ENCODE data around the gene ATP1A1. TPM values are rescaled to one million over a fixed set of nuclear protein-coding genes. Genes with fewer than 3 reads are reported as not detected.

The ATP1A1 gene
- total and polyA plus RNA-seq, 2 donors (not counting 1 experiment from before 2014, with no cell fraction given) = 141 to 230 TPM

DNA sequence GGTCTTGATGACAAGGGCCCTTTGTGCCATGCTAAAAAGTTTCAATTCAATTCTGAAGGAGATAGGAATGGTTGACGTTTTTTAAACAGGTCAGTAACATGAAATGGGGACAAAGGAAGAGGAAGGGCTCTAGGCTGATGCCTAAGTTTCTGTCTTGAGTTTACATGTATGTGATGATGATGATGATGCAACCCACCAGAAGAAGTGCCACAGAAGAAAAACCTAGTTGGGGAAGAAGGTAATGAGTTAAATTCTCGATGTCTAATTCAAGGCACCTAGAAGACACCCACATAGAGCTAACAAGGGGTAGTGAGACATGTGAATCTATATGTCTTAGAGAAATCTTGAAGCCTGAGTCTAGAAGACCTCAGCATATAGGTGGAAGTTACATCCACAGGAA lies 44.4 kb upstream of the ATP1A1 start:
- no peak overlapping the region for H3K27ac ChIP-seq (ENCODE audit: insufficient read depth, low read length)
- no peak overlapping the region for H3K4me3 ChIP-seq (replicated peaks in 1 of 4; ENCODE audit: control extremely low read depth in 1 of 4, insufficient read depth in 1 of 4, low read depth in 3 of 4, low read length in 4 of 4)
- TF ChIP-seq EZH2 (IDR thresholded peaks at IDR 0.05; ENCODE audit: low read length, missing control alignments) = no peak
- TF ChIP-seq, protein P1, sequence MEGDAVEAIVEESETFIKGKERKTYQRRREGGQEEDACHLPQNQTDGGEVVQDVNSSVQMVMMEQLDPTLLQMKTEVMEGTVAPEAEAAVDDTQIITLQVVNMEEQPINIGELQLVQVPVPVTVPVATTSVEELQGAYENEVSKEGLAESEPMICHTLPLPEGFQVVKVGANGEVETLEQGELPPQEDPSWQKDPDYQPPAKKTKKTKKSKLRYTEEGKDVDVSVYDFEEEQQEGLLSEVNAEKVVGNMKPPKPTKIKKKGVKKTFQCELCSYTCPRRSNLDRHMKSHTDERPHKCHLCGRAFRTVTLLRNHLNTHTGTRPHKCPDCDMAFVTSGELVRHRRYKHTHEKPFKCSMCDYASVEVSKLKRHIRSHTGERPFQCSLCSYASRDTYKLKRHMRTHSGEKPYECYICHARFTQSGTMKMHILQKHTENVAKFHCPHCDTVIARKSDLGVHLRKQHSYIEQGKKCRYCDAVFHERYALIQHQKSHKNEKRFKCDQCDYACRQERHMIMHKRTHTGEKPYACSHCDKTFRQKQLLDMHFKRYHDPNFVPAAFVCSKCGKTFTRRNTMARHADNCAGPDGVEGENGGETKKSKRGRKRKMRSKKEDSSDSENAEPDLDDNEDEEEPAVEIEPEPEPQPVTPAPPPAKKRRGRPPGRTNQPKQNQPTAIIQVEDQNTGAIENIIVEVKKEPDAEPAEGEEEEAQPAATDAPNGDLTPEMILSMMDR (conservative IDR thresholded peaks at IDR 0.05 in 1 of 2, IDR thresholded peaks at IDR 0.05 in 1 of 2; ENCODE audit: low read depth in 1 of 2, low read length in 2 of 2) = no peak
- H4K20me1 ChIP-seq (ENCODE audit: control insufficient read depth, extremely low read depth, insufficient read depth, low read length) = no peaks in the 10 kb centered on the region
- no peak overlapping the region for H2AFZ ChIP-seq (ENCODE audit: low read length)
- H3K9ac ChIP-seq (ENCODE audit: insufficient read depth, low read length) = no peak overlapping the region
- H3K36me3 ChIP-seq (ENCODE audit: control insufficient read depth, insufficient read depth, low read length) = no peaks in the 10 kb centered on the region
- no peaks in the 10 kb centered on the region for H3K4me1 ChIP-seq (ENCODE audit: control insufficient read depth, extremely low read depth, insufficient read depth, low read length)
- H3K79me2 ChIP-seq (ENCODE audit: control insufficient read depth, insufficient read depth, low read length) = no peaks in the 10 kb centered on the region
- no peak for DNase-seq (ENCODE audit: low read depth in 2 of 2)
- no peak overlapping the region for H3K4me2 ChIP-seq (ENCODE audit: extremely low read depth, insufficient read depth, low read length)
- no peaks in the 10 kb centered on the region for H3K9me3 ChIP-seq (ENCODE audit: control insufficient read depth, insufficient read depth, low read depth, low read length)
- no peaks in the 10 kb centered on the region for H3K27me3 ChIP-seq (ENCODE audit: control insufficient read depth, insufficient read depth, low read length)

DNA sequence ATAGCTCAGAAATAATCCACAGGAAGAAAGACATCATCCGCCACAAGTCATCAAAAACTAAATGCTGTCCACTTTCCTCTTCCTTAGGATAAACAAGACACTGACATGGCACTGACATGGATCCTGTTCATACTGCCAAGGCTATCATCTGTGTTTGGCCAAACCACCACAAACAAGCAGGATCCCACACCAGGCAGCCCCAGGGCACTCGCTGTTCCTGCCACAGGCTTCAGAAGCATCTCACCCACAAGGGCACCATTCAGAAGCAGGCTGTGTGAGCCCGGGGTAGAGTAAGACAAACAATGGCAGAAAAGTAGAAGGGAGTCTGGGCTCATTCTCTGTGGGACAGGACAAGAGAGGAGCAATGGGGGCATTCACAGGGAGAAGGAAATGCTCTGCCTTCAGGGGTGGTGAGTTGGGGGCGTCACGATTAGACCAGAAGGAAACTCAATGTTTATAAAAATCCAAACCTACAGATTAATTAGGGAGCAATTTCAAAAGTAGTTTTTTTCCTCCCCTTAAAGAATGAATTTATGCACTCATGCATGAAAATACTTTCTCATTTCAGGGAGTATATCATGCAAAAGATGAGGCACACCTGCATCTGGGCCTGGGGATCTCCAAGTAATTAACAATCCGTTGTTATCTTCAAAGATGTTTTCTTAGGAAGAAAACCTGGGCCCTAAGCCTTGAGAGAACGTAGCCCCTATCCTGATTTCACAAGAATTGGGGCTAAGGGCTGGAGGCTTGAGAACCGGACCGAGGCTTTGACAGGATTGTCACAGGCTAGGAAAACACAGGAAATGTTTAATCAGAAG lies 43.3 kb upstream of the ATP1A1 start:
- TF ChIP-seq, protein P1 (conservative IDR thresholded peaks at IDR 0.05 in 1 of 2, IDR thresholded peaks at IDR 0.05 in 1 of 2; ENCODE audit: low read depth in 1 of 2, low read length in 2 of 2) = no peak
- no peak for TF ChIP-seq EZH2 (IDR thresholded peaks at IDR 0.05; ENCODE audit: low read length, missing control alignments)
- Histone ChIP-seq H3K4me3 (replicated peaks in 1 of 4; ENCODE audit: control extremely low read depth in 1 of 4, insufficient read depth in 1 of 4, low read depth in 3 of 4, low read length in 4 of 4) (no peak overlapping the region), H3K9ac (ENCODE audit: insufficient read depth, low read length) (no peak overlapping the region), H3K4me2 (ENCODE audit: extremely low read depth, insufficient read depth, low read length) (no peak overlapping the region), H3K27me3 (ENCODE audit: control insufficient read depth, insufficient read depth, low read length) (no peaks in the 10 kb centered on the region), H3K36me3 (ENCODE audit: control insufficient read depth, insufficient read depth, low read length) (no peaks in the 10 kb centered on the region), H2AFZ (ENCODE audit: low read length) (no peak overlapping the region), H3K27ac (ENCODE audit: insufficient read depth, low read length) (no peak overlapping the region), H3K4me1 (ENCODE audit: control insufficient read depth, extremely low read depth, insufficient read depth, low read length) (no peaks in the 10 kb centered on the region), H3K79me2 (ENCODE audit: control insufficient read depth, insufficient read depth, low read length) (no peaks in the 10 kb centered on the region), H3K9me3 (ENCODE audit: control insufficient read depth, insufficient read depth, low read depth, low read length) (no peaks in the 10 kb centered on the region), H4K20me1 (ENCODE audit: control insufficient read depth, extremely low read depth, insufficient read depth, low read length) (no peaks in the 10 kb centered on the region)
- DNase-seq (ENCODE audit: low read depth in 2 of 2) = no peak

DNA sequence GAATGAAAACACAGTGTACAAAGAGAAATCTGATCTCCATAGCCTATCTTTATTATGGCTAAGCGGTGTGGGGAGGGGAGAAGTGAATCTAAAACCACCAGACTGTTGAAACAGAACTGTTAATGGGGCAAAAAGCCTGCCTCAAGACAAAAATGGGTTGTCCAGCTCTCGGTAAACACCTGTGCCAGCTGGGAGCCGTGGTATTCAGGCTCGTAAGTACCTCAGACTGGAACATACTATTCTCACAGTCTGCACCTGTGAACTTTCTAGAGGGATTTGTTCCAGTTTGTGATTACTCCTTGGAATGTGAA lies 42.7 kb upstream of the ATP1A1 start:
- DNase-seq (ENCODE audit: low read depth in 2 of 2) = no peak
- Histone ChIP-seq H3K9ac (ENCODE audit: insufficient read depth, low read length) (no peak overlapping the region), H3K27me3 (ENCODE audit: control insufficient read depth, insufficient read depth, low read length) (no peaks in the 10 kb centered on the region), H3K27ac (ENCODE audit: insufficient read depth, low read length) (no peak overlapping the region), H4K20me1 (ENCODE audit: control insufficient read depth, extremely low read depth, insufficient read depth, low read length) (no peaks in the 10 kb centered on the region), H2AFZ (ENCODE audit: low read length) (no peak overlapping the region), H3K36me3 (ENCODE audit: control insufficient read depth, insufficient read depth, low read length) (no peaks in the 10 kb centered on the region), H3K79me2 (ENCODE audit: control insufficient read depth, insufficient read depth, low read length) (no peaks in the 10 kb centered on the region), H3K4me2 (ENCODE audit: extremely low read depth, insufficient read depth, low read length) (no peak overlapping the region), H3K9me3 (ENCODE audit: control insufficient read depth, insufficient read depth, low read depth, low read length) (no peaks in the 10 kb centered on the region), H3K4me1 (ENCODE audit: control insufficient read depth, extremely low read depth, insufficient read depth, low read length) (no peaks in the 10 kb centered on the region), H3K4me3 (replicated peaks in 1 of 4; ENCODE audit: control extremely low read depth in 1 of 4, insufficient read depth in 1 of 4, low read depth in 3 of 4, low read length in 4 of 4) (no peak overlapping the region)
- no peak for TF ChIP-seq EZH2 (IDR thresholded peaks at IDR 0.05; ENCODE audit: low read length, missing control alignments)
- TF ChIP-seq, protein P1 (conservative IDR thresholded peaks at IDR 0.05 in 1 of 2, IDR thresholded peaks at IDR 0.05 in 1 of 2; ENCODE audit: low read depth in 1 of 2, low read length in 2 of 2) = no peak
